ENCODE data around the gene ALG14. TPM values are rescaled to one million over a fixed set of nuclear protein-coding genes. Genes with fewer than 3 reads are reported as not detected.

Gene ALG14
- total RNA-seq, 1 donor from 2014 or later, result 0.92 TPM

GRCh38 chr1:95039360-95040031 is 33.3 kb downstream of the ALG14 start:
- no peak for TF ChIP-seq CTCF (IDR thresholded peaks at IDR 0.05; ENCODE audit: insufficient read depth, low read length, poor library complexity, severe bottlenecking)
- Histone ChIP-seq H3K36me3 (ENCODE audit: control insufficient read depth, insufficient read depth, low read length) (no peaks in the 10 kb centered on the region), H3K27me3 (ENCODE audit: control insufficient read depth, insufficient read depth, low read length) (no peaks in the 10 kb centered on the region), H3K4me3 (ENCODE audit: low read depth, low read length) (no peak overlapping the region)
- DNase-seq (ENCODE audit: low read depth), result no peak

- H3K4me3 ChIP-seq (ENCODE audit: low read depth, low read length), result no peak overlapping the region
- no peaks in the 10 kb centered on the region for H3K36me3 ChIP-seq (ENCODE audit: control insufficient read depth, insufficient read depth, low read length)
- TF ChIP-seq CTCF (IDR thresholded peaks at IDR 0.05; ENCODE audit: insufficient read depth, low read length, poor library complexity, severe bottlenecking), result no peak
- peak; percentile 75 for DNase-seq (ENCODE audit: low read depth)
- no peaks in the 10 kb centered on the region for H3K27me3 ChIP-seq (ENCODE audit: control insufficient read depth, insufficient read depth, low read length)
Observed at GRCh38 chr1:95035536-95035935, 37.2 kb downstream of the ALG14 start.

- no peak for DNase-seq (ENCODE audit: low read depth)
- Histone ChIP-seq H3K4me3 (ENCODE audit: low read depth, low read length) (no peak overlapping the region), H3K36me3 (ENCODE audit: control insufficient read depth, insufficient read depth, low read length) (no peaks in the 10 kb centered on the region), H3K27me3 (ENCODE audit: control insufficient read depth, insufficient read depth, low read length) (no peaks in the 10 kb centered on the region)
- no peak for TF ChIP-seq CTCF (IDR thresholded peaks at IDR 0.05; ENCODE audit: insufficient read depth, low read length, poor library complexity, severe bottlenecking)
Observed at GRCh38 chr1:95034506-95034905, 38.2 kb downstream of the ALG14 start.

- Histone ChIP-seq H3K4me3 (ENCODE audit: low read depth, low read length) (no peak overlapping the region), H3K27me3 (ENCODE audit: control insufficient read depth, insufficient read depth, low read length) (no peaks in the 10 kb centered on the region), H3K36me3 (ENCODE audit: control insufficient read depth, insufficient read depth, low read length) (no peaks in the 10 kb centered on the region)
- DNase-seq (ENCODE audit: low read depth), result no peak
- no peak for TF ChIP-seq CTCF (IDR thresholded peaks at IDR 0.05; ENCODE audit: insufficient read depth, low read length, poor library complexity, severe bottlenecking)
Observed at GRCh38 chr1:95033843-95034242, 38.9 kb downstream of the ALG14 start.

GRCh38 chr1:95029532-95029931 is 43.2 kb downstream of the ALG14 start:
- H3K4me3 ChIP-seq (ENCODE audit: low read depth, low read length), result no peak overlapping the region
- H3K36me3 ChIP-seq (ENCODE audit: control insufficient read depth, insufficient read depth, low read length), result no peaks in the 10 kb centered on the region
- DNase-seq (ENCODE audit: low read depth), result no peak
- no peaks in the 10 kb centered on the region for H3K27me3 ChIP-seq (ENCODE audit: control insufficient read depth, insufficient read depth, low read length)
- no peak for TF ChIP-seq CTCF (IDR thresholded peaks at IDR 0.05; ENCODE audit: insufficient read depth, low read length, poor library complexity, severe bottlenecking)

- TF ChIP-seq CTCF (IDR thresholded peaks at IDR 0.05; ENCODE audit: insufficient read depth, low read length, poor library complexity, severe bottlenecking), result no peak
- no peaks in the 10 kb centered on the region for H3K27me3 ChIP-seq (ENCODE audit: control insufficient read depth, insufficient read depth, low read length)
- no peaks in the 10 kb centered on the region for H3K36me3 ChIP-seq (ENCODE audit: control insufficient read depth, insufficient read depth, low read length)
- DNase-seq (ENCODE audit: low read depth), result no peak
- no peak overlapping the region for H3K4me3 ChIP-seq (ENCODE audit: low read depth, low read length)
Observed at GRCh38 chr1:95028954-95029353, 43.8 kb downstream of the ALG14 start.

All from kidney epithelial cell (primary cell).